A549 treated with Hydrocortisone at 1 μM for 4 hours (cell line): ENCODE data around the gene KLK12. TPM values are rescaled to one million over a fixed set of nuclear protein-coding genes. Genes with fewer than 3 reads are reported as not detected.

ENCODE experiments used
- total RNA-seq: library from RNA; stranded (reverse); fragments of 200-300 nt; extraction: Qiagen RNA extraction; gene quantifications from 5 replicates; pipeline ENCODE4 v1.2.3, GENCODE V29; 2022

Gene KLK12, protein sequence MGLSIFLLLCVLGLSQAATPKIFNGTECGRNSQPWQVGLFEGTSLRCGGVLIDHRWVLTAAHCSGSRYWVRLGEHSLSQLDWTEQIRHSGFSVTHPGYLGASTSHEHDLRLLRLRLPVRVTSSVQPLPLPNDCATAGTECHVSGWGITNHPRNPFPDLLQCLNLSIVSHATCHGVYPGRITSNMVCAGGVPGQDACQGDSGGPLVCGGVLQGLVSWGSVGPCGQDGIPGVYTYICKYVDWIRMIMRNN
- total RNA-seq: not detected in 5 replicates

GRCh38 chr19:51034704-51035103, at the start of gene KLK12:
TSS of gene KLK12 (minus strand) at chr19:51035002. CDS start at chr19:51034621, 381 bp downstream.

DNA sequence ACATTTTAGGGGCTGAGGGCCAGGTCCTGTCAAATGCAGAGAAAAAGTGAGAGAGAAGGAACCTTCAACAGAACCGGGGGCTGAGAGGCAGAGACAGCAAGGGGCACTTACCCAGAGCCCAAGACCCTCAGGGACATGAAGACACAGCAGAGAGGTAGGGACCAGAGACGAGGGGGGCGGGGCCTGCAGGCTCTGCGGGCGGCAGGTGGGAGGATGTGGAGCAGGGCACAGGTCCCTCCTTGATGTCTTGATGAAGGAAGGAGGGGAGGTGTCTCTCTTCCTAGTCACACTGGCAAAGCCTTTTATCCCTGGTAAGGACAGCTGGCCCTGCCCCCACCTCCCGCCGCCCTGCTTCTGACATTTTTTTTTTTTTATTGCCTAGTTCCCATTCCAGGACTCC, 47.8 kb upstream of the KLK12 start, which contains the start of gene KLK14:
KLK14 (minus strand) TSS at position 277 of the 400 bp plus-strand sequence; CDS start at position 4, 273 bp downstream.

DNA sequence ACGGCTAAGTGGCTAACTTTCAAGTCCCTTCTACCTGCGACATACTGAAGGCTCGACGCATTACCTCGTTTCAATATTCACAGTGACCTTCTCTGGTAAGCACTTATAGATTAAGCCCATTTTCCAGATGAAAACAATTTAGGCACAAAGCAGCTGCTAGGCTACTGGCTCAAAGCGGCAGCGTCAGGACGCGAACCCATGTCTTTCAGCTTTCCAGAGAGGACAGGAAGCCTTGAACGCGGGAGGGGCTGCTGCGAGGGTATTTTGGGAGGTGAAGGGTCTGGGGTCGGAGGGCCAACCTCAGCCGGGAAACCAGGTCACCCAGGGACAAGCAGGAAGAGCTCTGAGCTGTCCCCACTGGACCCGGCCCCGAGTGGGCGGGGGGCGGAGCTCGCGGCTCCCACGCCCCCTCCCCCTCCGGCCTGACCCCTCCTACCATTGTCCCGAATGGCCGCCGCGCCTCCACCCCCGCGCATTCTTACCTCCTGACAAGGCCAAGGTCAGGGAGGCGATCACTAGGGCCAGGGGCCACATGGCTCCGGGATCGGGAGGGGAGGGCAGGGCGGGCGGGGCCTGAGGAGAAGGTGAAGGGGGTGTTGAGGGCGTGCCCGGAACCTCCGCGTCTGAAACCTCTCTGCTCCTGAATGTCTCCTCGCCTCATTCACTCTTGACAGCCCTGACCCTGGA, 29.9 kb upstream of the KLK12 start, which contains the start of gene KLK13:
KLK13 (minus strand) TSS at position 559 of the 687 bp plus-strand sequence; CDS start at position 534, 25 bp downstream.

DNA sequence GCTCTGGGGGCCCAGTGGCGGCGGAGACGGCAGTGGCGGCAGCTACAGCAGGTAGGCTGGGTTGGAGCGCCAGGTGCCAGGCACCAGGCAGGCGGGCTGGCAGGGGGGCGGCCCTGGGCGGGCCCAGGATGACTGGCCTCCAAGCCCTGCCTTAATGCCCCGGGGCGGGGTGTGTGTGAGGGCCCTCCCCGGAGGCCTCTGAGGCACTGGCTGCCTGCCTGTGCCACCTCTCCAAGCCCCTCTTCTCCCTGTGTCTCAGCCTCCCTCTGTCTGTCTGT, 8.3 kb downstream of the KLK12 start, which contains the start of gene KLK11:
KLK11 (minus strand) TSS at position 63 of the 278 bp plus-strand sequence. CDS start 985 bp downstream, outside the sequence.

GRCh38 chr19:51019544-51019925, 15.3 kb downstream of the KLK12 start, which contains the start of gene KLK10:
TSS of gene KLK10 (minus strand) at chr19:51019709. CDS start at chr19:51019130, 579 bp downstream.

GRCh38 chr19:51001515-51001914, 33.3 kb downstream of the KLK12 start, which contains the start of gene KLK8:
TSS of gene KLK8 (minus strand) at chr19:51001604. CDS start at chr19:51001167, 437 bp downstream.

GRCh38 chr19:50983625-50984292, 51.0 kb downstream of the KLK12 start, which contains the start of gene KLK7:
TSS of gene KLK7 (minus strand) at chr19:50983917. CDS start at chr19:50982399, 1,518 bp downstream.

Other genes with a start within 250 kb of the KLK12 start
- not detected in 5 replicates for gene ACP4, start 244.6 kb downstream of the KLK12 start, total RNA-seq
- 0.09 to 0.26 TPM (median 0.24 TPM) in 3 of 5 replicates, not detected in the others for gene KLK1, start 211.2 kb downstream of the KLK12 start, total RNA-seq
- gene KLK15, start 201.4 kb downstream of the KLK12 start, total RNA-seq: not detected in 5 replicates
- gene KLK3, start 180.1 kb downstream of the KLK12 start, total RNA-seq: not detected in 5 replicates
- 0.10 to 0.37 TPM (median 0.19 TPM) in 4 of 5 replicates, not detected in the other for gene KLK2, start 161.6 kb downstream of the KLK12 start, total RNA-seq
- 0.12 TPM in 1 of 5 replicates, not detected in the others for gene KLK4, start 123.6 kb downstream of the KLK12 start, total RNA-seq
- 0.06 TPM in 1 of 5 replicates, not detected in the others for gene KLK5, start 82.0 kb downstream of the KLK12 start, total RNA-seq
- 0.21 to 0.38 TPM (median 0.28 TPM) in 5 replicates for gene KLK6, start 65.4 kb downstream of the KLK12 start, total RNA-seq
- 0.17 TPM in 1 of 5 replicates, not detected in the others for gene KLK7, start 51.1 kb downstream of the KLK12 start, total RNA-seq
- gene KLK8, start 33.4 kb downstream of the KLK12 start, total RNA-seq: not detected in 5 replicates
- 0.09 to 0.52 TPM (median 0.40 TPM) in 5 replicates for gene KLK10, start 15.3 kb downstream of the KLK12 start, total RNA-seq
- 0.12 TPM in 1 of 5 replicates, not detected in the others for gene KLK11, start 8.4 kb downstream of the KLK12 start, total RNA-seq
- 0.13 to 0.23 TPM (median 0.15 TPM) in 3 of 5 replicates, not detected in the others for gene KLK13, start 30.1 kb upstream of the KLK12 start, total RNA-seq
- 0.26 to 0.44 TPM (median 0.36 TPM) in 5 replicates for gene KLK14, start 47.9 kb upstream of the KLK12 start, total RNA-seq
- 5.1 to 14.7 TPM (median 13.8 TPM) in 5 replicates for gene CTU1, start 73.4 kb upstream of the KLK12 start, total RNA-seq
- gene SIGLEC9, start 89.9 kb upstream of the KLK12 start, total RNA-seq: 0.17 TPM in 1 of 5 replicates, not detected in the others
- not detected in 5 replicates for gene SIGLEC7, start 107.3 kb upstream of the KLK12 start, total RNA-seq
- gene CD33, start 190.1 kb upstream of the KLK12 start, total RNA-seq: 0.14 to 0.22 TPM in 2 of 5 replicates, not detected in the others
- not detected in 5 replicates for gene SIGLECL1, start 216.1 kb upstream of the KLK12 start, total RNA-seq